HEK293 (cell line): ENCODE results near the gene ARHGEF40.
A peak's percentile ranks its signal among the peaks of the same experiment; 100 is the strongest.

Experiments used
- GLI2 ChIP-seq: fragments of 450-650 bp; formaldehyde crosslinking; IDR thresholded peaks from 2 replicates; pipeline ENCODE4; 2017; ENCODE audit warnings: missing biosample characterization, missing genetic modification characterization, low read depth, borderline replicate concordance
- GLIS1 ChIP-seq: fragments of 450-650 bp; formaldehyde crosslinking; IDR thresholded peaks from 2 replicates; pipeline ENCODE4 v1.5.1; 2016; ENCODE audit warnings: missing biosample characterization, missing genetic modification characterization
- SCRT2 ChIP-seq: fragments of 450-650 bp; formaldehyde crosslinking; IDR thresholded peaks from 2 replicates; pipeline ENCODE4 v1.5.1; 2016; ENCODE audit warnings: missing biosample characterization, missing genetic modification characterization
- SP2 ChIP-seq: fragments of 450-650 bp; formaldehyde crosslinking; IDR thresholded peaks from 2 replicates; pipeline ENCODE4 v1.5.1; 2016; ENCODE audit warnings: missing biosample characterization, missing genetic modification characterization
- WT1 ChIP-seq: fragments of 450-650 bp; formaldehyde crosslinking; IDR thresholded peaks from 2 replicates; pipeline ENCODE4 v1.5.1; 2016; ENCODE audit warnings: missing biosample characterization, missing genetic modification characterization
- ZBTB17 ChIP-seq: fragments of 450-650 bp; formaldehyde crosslinking; IDR thresholded peaks from 2 replicates; pipeline ENCODE4 v1.5.1; 2016; ENCODE audit warnings: missing biosample characterization, missing genetic modification characterization
- ZBTB48 ChIP-seq: fragments of 450-650 bp; formaldehyde crosslinking; IDR thresholded peaks from 2 replicates; pipeline ENCODE4 v1.5.1; 2016; ENCODE audit warnings: missing biosample characterization, missing genetic modification characterization
- ZBTB7A ChIP-seq: fragments of 450-650 bp; formaldehyde crosslinking; IDR thresholded peaks from 2 replicates; pipeline ENCODE4 v1.5.1; 2016; ENCODE audit warnings: low read depth, missing biosample characterization, missing genetic modification characterization
- ZEB2 ChIP-seq: fragments of 450-650 bp; formaldehyde crosslinking; IDR thresholded peaks from 2 replicates; pipeline ENCODE4 v1.5.1; 2016; ENCODE audit warnings: missing biosample characterization, missing genetic modification characterization
- ZIC2 ChIP-seq: fragments of 450-650 bp; formaldehyde crosslinking; IDR thresholded peaks from 2 replicates; pipeline ENCODE4 v1.5.1; 2016; ENCODE audit warnings: missing biosample characterization, missing genetic modification characterization
- ZNF138 ChIP-seq: fragments of 450-650 bp; formaldehyde crosslinking; IDR thresholded peaks from 2 replicates; pipeline ENCODE4 v1.5.1; 2016; ENCODE audit warnings: missing biosample characterization, missing genetic modification characterization, borderline replicate concordance
- ZNF140 ChIP-seq: fragments of 450-650 bp; formaldehyde crosslinking; IDR thresholded peaks from 2 replicates; pipeline ENCODE4 v1.5.1; 2016; ENCODE audit warnings: missing biosample characterization, missing genetic modification characterization
- ZNF157 ChIP-seq: fragments of 450-650 bp; formaldehyde crosslinking; IDR thresholded peaks from 2 replicates; pipeline ENCODE4 v1.5.1; 2016; ENCODE audit warnings: missing biosample characterization, missing genetic modification characterization
- ZNF2 ChIP-seq: fragments of 450-650 bp; formaldehyde crosslinking; IDR thresholded peaks from 2 replicates; pipeline ENCODE4 v1.5.1; 2016; ENCODE audit warnings: missing biosample characterization, missing genetic modification characterization
- ZNF23 ChIP-seq: fragments of 450-650 bp; formaldehyde crosslinking; IDR thresholded peaks from 2 replicates; pipeline ENCODE4 v1.5.1; 2016; ENCODE audit warnings: missing biosample characterization, missing genetic modification characterization, borderline replicate concordance
- ZNF24 ChIP-seq: fragments of 450-650 bp; formaldehyde crosslinking; IDR thresholded peaks from 2 replicates; pipeline ENCODE4 v1.5.1; 2016; ENCODE audit warnings: missing biosample characterization, missing genetic modification characterization
- ZNF341 ChIP-seq: fragments of 450-650 bp; formaldehyde crosslinking; IDR thresholded peaks from 2 replicates; pipeline ENCODE4; 2016; ENCODE audit warnings: low read depth, missing biosample characterization, missing genetic modification characterization
- ZNF510 ChIP-seq: fragments of 450-650 bp; formaldehyde crosslinking; IDR thresholded peaks from 2 replicates; pipeline ENCODE4 v1.5.1; 2018; ENCODE audit warnings: mild to moderate bottlenecking, missing genetic modification characterization, missing biosample characterization; ENCODE audit not compliant: insufficient replicate concordance
- ZXDB ChIP-seq: fragments of 450-650 bp; formaldehyde crosslinking; IDR thresholded peaks from 2 replicates; pipeline ENCODE4 v1.5.1; 2016; ENCODE audit warnings: missing biosample characterization, missing genetic modification characterization
- TF ChIP-seq, protein P1 (sequence below): fragments of 450-650 bp; formaldehyde crosslinking; IDR thresholded peaks from 2 replicates; pipeline ENCODE4 v1.5.1; 2017; ENCODE audit warnings: missing biosample characterization, missing genetic modification characterization
- TF ChIP-seq, protein P2 (sequence below): fragments of 450-650 bp; formaldehyde crosslinking; IDR thresholded peaks from 2 replicates; pipeline ENCODE4 v1.5.1; 2016; ENCODE audit warnings: missing biosample characterization, missing genetic modification characterization, borderline replicate concordance
- TF ChIP-seq, protein P3 (sequence below): fragments of 450-650 bp; formaldehyde crosslinking; IDR thresholded peaks from 2 replicates; pipeline ENCODE4 v1.5.1; 2017; ENCODE audit warnings: missing biosample characterization, missing genetic modification characterization
- TF ChIP-seq, protein P4 (sequence below): fragments of 450-650 bp; formaldehyde crosslinking; IDR thresholded peaks from 2 replicates; pipeline ENCODE4 v1.5.1; 2016; ENCODE audit warnings: missing biosample characterization, missing genetic modification characterization
- TF ChIP-seq, protein P5 (sequence below): fragments of 450-650 bp; formaldehyde crosslinking; IDR thresholded peaks from 2 replicates; pipeline ENCODE4 v1.5.1; 2016; ENCODE audit warnings: missing biosample characterization, missing genetic modification characterization

Gene ARHGEF40

DNA sequence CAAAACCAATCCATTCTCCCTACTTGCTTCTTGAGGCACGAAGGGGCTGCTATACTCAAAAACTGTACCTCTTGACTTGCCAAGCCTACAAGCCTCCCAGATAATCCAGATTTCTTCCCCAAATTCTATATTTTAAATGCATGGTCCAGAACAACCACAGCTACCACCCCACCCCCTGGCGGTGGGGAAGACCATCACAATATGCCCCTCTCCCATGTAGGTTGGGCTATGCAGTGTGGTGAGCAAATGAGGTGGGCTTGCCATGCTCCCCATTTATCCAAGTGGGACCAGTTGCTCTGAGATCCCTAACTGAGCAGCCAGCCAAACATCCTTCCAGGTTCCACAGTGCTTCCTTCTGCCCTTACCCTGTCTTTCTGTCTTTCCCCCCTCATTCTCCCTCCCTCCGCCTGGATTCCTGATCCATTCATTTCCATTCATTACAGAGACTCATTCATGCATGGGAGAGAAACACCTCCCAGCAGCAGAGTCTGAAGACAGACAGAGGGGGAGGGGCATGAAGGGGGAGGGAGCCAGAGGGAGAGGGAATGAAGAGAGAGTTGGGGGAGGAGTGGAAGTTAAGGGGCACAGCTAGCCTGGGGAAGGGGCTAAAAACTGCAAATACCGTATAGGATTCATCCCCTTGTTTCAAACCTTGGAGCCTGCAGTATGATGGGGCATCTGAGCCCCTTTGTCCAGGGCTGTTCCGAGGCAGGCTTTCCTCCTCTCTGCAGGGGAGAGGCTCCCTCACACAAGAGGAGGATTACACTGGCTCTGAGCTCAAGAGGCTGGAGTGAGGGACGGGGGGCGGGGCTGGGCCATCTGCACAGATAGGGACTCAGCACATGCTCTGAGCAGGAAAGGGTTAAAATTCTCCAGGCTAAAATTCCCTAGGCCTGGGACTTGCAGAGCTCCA, 23.9 kb downstream of the ARHGEF40 start (continued):
- TF ChIP-seq, protein P1, sequence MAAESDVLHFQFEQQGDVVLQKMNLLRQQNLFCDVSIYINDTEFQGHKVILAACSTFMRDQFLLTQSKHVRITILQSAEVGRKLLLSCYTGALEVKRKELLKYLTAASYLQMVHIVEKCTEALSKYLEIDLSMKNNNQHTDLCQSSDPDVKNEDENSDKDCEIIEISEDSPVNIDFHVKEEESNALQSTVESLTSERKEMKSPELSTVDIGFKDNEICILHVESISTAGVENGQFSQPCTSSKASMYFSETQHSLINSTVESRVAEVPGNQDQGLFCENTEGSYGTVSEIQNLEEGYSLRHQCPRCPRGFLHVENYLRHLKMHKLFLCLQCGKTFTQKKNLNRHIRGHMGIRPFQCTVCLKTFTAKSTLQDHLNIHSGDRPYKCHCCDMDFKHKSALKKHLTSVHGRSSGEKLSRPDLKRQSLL (tag by site-specific recombination): peak; percentile 30; the same call in 1 of the 2 replicates
- TF ChIP-seq, protein P2, sequence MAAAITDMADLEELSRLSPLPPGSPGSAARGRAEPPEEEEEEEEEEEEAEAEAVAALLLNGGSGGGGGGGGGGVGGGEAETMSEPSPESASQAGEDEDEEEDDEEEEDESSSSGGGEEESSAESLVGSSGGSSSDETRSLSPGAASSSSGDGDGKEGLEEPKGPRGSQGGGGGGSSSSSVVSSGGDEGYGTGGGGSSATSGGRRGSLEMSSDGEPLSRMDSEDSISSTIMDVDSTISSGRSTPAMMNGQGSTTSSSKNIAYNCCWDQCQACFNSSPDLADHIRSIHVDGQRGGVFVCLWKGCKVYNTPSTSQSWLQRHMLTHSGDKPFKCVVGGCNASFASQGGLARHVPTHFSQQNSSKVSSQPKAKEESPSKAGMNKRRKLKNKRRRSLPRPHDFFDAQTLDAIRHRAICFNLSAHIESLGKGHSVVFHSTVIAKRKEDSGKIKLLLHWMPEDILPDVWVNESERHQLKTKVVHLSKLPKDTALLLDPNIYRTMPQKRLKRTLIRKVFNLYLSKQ (tag by site-specific recombination): no peak
- peak; percentile 90 for TF ChIP-seq GLIS1 (tag by site-specific recombination)
- TF ChIP-seq ZBTB48 (tag by site-specific recombination): peak; percentile 61; the same call in 1 of the 2 replicates
- peak; percentile 29; the same call in 1 of the 2 replicates for TF ChIP-seq SP2 (tag by site-specific recombination)
- TF ChIP-seq ZNF510 (tag by site-specific recombination): peak; percentile 69
- peak; percentile 92 for TF ChIP-seq ZBTB17 (tag by site-specific recombination)
- TF ChIP-seq ZBTB7A (tag by site-specific recombination): no peak
- TF ChIP-seq ZNF24: 0 out of 2 replicates have a peak, but pooled peaks have one; percentile 33
- TF ChIP-seq ZNF341: peak; percentile 99
- TF ChIP-seq ZEB2 (tag by site-specific recombination): 0 out of 2 replicates have a peak, but pooled peaks have one; percentile 40
- TF ChIP-seq ZNF23: no peak
- peak; percentile 50 for TF ChIP-seq WT1 (tag by site-specific recombination)
- TF ChIP-seq, protein P3, sequence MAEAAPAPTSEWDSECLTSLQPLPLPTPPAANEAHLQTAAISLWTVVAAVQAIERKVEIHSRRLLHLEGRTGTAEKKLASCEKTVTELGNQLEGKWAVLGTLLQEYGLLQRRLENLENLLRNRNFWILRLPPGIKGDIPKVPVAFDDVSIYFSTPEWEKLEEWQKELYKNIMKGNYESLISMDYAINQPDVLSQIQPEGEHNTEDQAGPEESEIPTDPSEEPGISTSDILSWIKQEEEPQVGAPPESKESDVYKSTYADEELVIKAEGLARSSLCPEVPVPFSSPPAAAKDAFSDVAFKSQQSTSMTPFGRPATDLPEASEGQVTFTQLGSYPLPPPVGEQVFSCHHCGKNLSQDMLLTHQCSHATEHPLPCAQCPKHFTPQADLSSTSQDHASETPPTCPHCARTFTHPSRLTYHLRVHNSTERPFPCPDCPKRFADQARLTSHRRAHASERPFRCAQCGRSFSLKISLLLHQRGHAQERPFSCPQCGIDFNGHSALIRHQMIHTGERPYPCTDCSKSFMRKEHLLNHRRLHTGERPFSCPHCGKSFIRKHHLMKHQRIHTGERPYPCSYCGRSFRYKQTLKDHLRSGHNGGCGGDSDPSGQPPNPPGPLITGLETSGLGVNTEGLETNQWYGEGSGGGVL (tag by site-specific recombination): peak; percentile 83
- TF ChIP-seq, protein P4, sequence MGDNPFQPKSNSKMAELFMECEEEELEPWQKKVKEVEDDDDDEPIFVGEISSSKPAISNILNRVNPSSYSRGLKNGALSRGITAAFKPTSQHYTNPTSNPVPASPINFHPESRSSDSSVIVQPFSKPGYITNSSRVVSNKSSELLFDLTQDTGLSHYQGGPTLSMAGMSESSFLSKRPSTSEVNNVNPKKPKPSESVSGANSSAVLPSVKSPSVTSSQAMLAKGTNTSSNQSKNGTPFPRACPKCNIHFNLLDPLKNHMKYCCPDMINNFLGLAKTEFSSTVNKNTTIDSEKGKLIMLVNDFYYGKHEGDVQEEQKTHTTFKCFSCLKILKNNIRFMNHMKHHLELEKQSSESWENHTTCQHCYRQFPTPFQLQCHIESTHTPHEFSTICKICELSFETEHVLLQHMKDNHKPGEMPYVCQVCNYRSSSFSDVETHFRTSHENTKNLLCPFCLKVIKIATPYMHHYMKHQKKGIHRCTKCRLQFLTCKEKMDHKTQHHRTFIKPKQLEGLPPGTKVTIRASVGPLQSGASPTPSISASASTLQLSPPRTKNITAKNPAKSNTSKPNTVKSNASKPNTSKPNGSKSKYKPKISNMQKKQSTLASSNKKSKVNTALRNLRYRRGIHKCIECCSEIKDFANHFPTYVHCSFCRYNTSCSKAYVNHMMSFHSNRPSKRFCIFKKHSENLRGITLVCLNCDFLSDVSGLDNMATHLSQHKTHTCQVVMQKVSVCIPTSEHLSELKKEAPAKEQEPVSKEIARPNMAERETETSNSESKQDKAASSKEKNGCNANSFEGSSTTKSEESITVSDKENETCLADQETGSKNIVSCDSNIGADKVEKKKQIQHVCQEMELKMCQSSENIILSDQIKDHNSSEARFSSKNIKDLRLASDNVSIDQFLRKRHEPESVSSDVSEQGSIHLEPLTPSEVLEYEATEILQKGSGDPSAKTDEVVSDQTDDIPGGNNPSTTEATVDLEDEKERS (tag by site-specific recombination): no peak
- TF ChIP-seq ZIC2: peak; percentile 37; the same call in 1 of the 2 replicates
- TF ChIP-seq ZNF2 (tag by site-specific recombination): 0 out of 2 replicates have a peak, but pooled peaks have one; percentile 50
- TF ChIP-seq ZXDB (tag by site-specific recombination): 0 out of 2 replicates have a peak, but pooled peaks have one; percentile 26
- TF ChIP-seq, protein P5, sequence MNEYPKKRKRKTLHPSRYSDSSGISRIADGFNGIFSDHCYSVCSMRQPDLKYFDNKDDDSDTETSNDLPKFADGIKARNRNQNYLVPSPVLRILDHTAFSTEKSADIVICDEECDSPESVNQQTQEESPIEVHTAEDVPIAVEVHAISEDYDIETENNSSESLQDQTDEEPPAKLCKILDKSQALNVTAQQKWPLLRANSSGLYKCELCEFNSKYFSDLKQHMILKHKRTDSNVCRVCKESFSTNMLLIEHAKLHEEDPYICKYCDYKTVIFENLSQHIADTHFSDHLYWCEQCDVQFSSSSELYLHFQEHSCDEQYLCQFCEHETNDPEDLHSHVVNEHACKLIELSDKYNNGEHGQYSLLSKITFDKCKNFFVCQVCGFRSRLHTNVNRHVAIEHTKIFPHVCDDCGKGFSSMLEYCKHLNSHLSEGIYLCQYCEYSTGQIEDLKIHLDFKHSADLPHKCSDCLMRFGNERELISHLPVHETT (tag by site-specific recombination): no peak
- no peak for TF ChIP-seq SCRT2
- no peak for TF ChIP-seq ZNF157 (tag by site-specific recombination)
- no peak for TF ChIP-seq ZNF140
- no peak for TF ChIP-seq GLI2
- no peak for TF ChIP-seq ZNF138
